ENCODE data around the gene IQSEC1. TPM values are rescaled to one million over a fixed set of nuclear protein-coding genes. Genes with fewer than 3 reads are reported as not detected.

IQSEC1 gene
- total RNA-seq, 4 donors from 2014 or later = 13.7 to 59.4 (median 35.5) TPM

DNA sequence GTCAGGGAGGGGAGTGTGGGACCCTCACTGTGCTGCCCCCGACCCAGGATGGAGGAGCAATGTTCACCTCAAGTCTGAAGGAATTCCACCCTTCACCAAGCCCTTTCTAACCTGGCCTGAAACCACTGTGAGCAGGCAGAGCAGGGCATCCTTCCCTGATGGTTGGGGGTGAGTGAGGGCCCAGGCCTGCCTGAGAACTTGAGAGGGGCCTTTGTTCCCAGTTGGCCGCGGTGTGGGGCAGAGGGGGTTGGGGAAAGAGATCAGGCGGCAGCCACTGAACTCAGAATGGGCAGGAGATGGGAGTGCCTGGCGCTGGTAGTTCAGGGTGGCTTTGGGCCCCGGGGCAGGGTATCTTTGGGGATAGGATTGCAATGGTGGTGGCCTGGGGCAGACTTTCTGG is 128.4 kb downstream of the IQSEC1 start:
- no peak overlapping the region for H3K4me3 ChIP-seq
- TF ChIP-seq, protein P1, sequence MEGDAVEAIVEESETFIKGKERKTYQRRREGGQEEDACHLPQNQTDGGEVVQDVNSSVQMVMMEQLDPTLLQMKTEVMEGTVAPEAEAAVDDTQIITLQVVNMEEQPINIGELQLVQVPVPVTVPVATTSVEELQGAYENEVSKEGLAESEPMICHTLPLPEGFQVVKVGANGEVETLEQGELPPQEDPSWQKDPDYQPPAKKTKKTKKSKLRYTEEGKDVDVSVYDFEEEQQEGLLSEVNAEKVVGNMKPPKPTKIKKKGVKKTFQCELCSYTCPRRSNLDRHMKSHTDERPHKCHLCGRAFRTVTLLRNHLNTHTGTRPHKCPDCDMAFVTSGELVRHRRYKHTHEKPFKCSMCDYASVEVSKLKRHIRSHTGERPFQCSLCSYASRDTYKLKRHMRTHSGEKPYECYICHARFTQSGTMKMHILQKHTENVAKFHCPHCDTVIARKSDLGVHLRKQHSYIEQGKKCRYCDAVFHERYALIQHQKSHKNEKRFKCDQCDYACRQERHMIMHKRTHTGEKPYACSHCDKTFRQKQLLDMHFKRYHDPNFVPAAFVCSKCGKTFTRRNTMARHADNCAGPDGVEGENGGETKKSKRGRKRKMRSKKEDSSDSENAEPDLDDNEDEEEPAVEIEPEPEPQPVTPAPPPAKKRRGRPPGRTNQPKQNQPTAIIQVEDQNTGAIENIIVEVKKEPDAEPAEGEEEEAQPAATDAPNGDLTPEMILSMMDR (IDR thresholded peaks at IDR 0.05) = no peak
- TF ChIP-seq POLR2A (IDR thresholded peaks at IDR 0.05) = no peak
- H3K4me1 ChIP-seq = peaks cover 0 to 38% (median 10%) of the 10 kb centered on the region in 4 donors
- peaks cover 0 to 10% (median 0%) of the 10 kb centered on the region in 3 donors for H3K36me3 ChIP-seq
- no peaks in the 10 kb centered on the region for H3K27me3 ChIP-seq
- no peak overlapping the region for H3K27ac ChIP-seq
- no peaks in the 10 kb centered on the region for H3K9me3 ChIP-seq
- DNase-seq = no peak

DNA sequence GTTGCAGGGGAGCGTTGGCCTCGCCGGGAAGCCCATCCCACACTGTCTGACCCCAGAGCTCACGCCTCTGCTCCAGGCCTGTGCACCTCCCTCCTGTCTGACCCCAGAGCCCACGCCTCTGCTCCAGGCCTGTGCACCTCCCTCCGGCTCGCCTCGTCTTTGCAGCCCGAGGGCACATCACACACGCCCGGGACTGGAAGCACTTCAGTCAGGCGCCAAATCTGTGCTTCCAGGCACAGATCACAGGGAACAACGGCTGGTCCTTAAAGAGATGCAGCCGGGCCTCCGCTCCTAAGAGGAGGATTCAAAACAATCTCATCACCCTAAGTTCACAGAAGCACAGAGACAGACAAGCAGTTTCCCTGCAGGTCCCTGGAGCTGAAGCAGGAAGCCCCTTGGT is 128.8 kb downstream of the IQSEC1 start:
- no peak for DNase-seq
- peaks cover 0 to 33% (median 5%) of the 10 kb centered on the region in 4 donors for H3K4me1 ChIP-seq
- H3K4me3 ChIP-seq = no peak overlapping the region
- TF ChIP-seq, protein P1 (IDR thresholded peaks at IDR 0.05) = no peak
- no peak for TF ChIP-seq POLR2A (IDR thresholded peaks at IDR 0.05)
- H3K36me3 ChIP-seq = peaks cover 0 to 10% (median 0%) of the 10 kb centered on the region in 3 donors
- no peaks in the 10 kb centered on the region for H3K9me3 ChIP-seq
- no peaks in the 10 kb centered on the region for H3K27me3 ChIP-seq
- H3K27ac ChIP-seq = no peak overlapping the region

DNA sequence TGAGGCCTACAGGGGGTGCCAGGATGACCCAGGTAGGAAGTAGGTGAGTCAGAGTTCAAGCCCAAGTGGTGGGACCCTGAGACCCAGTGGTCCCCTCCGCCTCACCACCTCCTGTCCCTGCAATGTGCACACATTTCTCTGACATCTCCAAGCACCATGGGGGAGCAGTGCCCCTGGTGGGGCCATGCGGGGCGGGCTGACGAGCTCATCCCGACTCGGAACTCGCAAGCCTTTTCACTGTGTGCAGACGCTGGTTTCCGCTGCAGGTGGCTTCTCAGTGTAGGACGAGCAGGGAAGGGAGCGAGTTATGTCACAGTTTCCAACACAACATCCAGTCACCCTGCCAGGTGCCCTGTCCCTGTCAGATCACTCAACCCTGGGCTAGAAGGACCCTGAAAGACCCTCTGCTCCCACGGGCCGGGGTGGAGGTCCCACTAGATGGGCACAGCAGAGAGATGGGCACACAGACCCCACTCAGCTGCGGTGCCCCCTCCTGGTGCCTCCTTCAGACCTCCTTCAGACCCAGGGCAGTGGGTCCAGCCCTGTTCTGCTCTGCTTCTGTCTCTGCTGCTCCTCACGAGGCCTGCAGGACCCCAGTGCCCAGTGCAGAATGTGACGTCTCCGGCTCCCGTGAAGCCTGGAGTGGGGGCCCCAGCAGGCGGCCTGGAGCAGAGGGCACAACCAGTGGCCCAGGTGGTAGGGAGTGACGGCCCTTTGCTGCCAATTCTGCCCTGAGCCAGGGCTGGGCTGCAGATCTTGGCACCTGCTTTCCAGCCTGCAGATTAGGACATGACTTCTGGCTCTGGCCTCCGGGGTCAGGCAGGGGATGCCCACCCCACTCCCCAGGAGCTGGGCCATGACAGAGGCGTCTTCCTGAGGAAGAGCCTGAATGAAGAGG is 129.9 kb downstream of the IQSEC1 start:
- H3K4me3 ChIP-seq = no peak overlapping the region
- H3K9me3 ChIP-seq = no peaks in the 10 kb centered on the region
- H3K27ac ChIP-seq = no peak overlapping the region
- peaks cover 0 to 29% (median 0%) of the 10 kb centered on the region in 4 donors for H3K4me1 ChIP-seq
- TF ChIP-seq, protein P1 (IDR thresholded peaks at IDR 0.05) = no peak
- no peak for TF ChIP-seq POLR2A (IDR thresholded peaks at IDR 0.05)
- H3K27me3 ChIP-seq = no peaks in the 10 kb centered on the region
- DNase-seq = no peak
- H3K36me3 ChIP-seq = peaks cover 0 to 10% (median 0%) of the 10 kb centered on the region in 3 donors

DNA sequence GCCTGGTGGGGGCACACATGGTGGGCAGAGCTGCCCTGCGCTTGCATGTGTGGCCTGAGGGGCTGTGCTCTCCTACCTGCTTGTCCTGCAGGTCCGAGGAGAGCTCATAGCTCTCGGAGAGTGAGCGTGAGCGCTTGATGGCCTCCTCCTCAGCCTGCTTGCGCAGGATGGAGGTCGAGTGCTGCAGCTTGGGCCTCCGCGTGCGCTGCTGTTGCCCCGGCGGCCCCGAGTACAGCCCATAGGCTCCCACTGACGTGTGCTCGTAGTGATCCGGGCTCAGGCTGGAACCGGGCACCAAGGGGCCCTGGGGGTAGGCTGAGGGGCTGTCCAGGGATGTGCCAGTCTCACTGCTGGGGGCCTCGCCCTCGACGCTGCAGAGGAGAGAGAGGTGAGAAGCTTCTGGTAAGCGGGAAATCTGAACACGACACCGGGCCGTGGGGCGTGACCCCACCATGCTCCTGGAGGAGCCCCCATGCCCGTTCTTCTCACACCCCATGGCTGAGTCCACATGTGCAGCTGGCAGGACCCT is 131.7 kb downstream of the IQSEC1 start:
- no peak overlapping the region for H3K4me3 ChIP-seq
- H3K27ac ChIP-seq = no peak overlapping the region
- no peak for TF ChIP-seq POLR2A (IDR thresholded peaks at IDR 0.05)
- TF ChIP-seq, protein P1 (IDR thresholded peaks at IDR 0.05) = no peak
- H3K27me3 ChIP-seq = no peaks in the 10 kb centered on the region
- peaks cover 0 to 18% (median 0%) of the 10 kb centered on the region in 4 donors for H3K4me1 ChIP-seq
- DNase-seq = no peak
- peaks cover 0 to 10% (median 0%) of the 10 kb centered on the region in 3 donors for H3K36me3 ChIP-seq
- H3K9me3 ChIP-seq = no peaks in the 10 kb centered on the region

DNA sequence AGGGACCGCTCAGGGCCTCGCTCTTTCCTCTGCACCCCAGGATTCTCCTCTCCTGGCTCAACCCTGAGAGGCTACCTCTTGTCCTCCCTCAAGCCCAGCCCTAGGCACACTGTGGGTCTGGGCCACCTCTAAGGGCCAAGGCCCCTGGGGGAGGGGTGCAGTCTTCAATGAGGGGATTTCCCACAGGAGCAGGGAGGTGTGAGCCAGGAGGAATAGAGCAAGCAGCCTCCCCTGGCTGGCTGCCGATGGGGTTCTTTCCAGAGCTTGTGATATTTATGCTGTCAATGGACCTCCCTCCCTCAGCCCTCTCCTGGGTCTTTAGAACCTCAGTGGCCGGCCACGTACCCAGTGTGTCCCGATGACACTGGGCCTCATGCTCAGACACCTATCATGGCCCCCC is 132.4 kb downstream of the IQSEC1 start:
- no peaks in the 10 kb centered on the region for H3K27me3 ChIP-seq
- H3K27ac ChIP-seq = no peak overlapping the region
- no peak for TF ChIP-seq POLR2A (IDR thresholded peaks at IDR 0.05)
- TF ChIP-seq, protein P1 (IDR thresholded peaks at IDR 0.05) = no peak
- H3K4me1 ChIP-seq = peaks cover 0 to 14% (median 0%) of the 10 kb centered on the region in 4 donors
- no peaks in the 10 kb centered on the region for H3K9me3 ChIP-seq
- no peak for DNase-seq
- peaks cover 0 to 16% (median 0%) of the 10 kb centered on the region in 3 donors for H3K36me3 ChIP-seq
- no peak overlapping the region for H3K4me3 ChIP-seq

All from Peyer's patch (tissue), 4 donors.